Neural cell (in vitro differentiated cells): ENCODE results near the gene ZMYND10. TPM values are rescaled to one million over a fixed set of nuclear protein-coding genes. Genes with fewer than 3 reads are reported as not detected.

ENCODE experiments used
- H2AFZ ChIP-seq: fragments of 200-600, 300-800 bp; sonication (generic), shearing (Covaris generic); 2 replicates; pipeline ENCODE4 v1.6.0; 2014; ENCODE audit warnings: low read depth, mild to moderate bottlenecking, antibody characterized with exemption, low read length, moderate library complexity
- H3F3A ChIP-seq: fragments of 200-600 bp; shearing (Covaris generic); 2 replicates; pipeline ENCODE4 v1.6.1; 2016; ENCODE audit warnings: mild to moderate bottlenecking, moderate library complexity, mixed read lengths, antibody characterized with exemption, low read length; ENCODE audit not compliant: insufficient read depth, poor library complexity, severe bottlenecking
- H3K27ac ChIP-seq: fragments of 200-600, 300-800 bp; sonication (generic), shearing (Covaris generic); 2 replicates; pipeline ENCODE4 v1.5.1; 2014; ENCODE audit warnings: mild to moderate bottlenecking, low read length, moderate library complexity
- H3K27me3 ChIP-seq: fragments of 300-800, 200-600 bp; sonication (generic), shearing (Covaris generic); 2 replicates; pipeline ENCODE4 v1.6.0; 2014; ENCODE audit warnings: mild to moderate bottlenecking, low read depth, low read length, moderate library complexity; ENCODE audit not compliant: insufficient read depth
- H3K36me3 ChIP-seq: fragments of 300-800, 200-600 bp; sonication (generic), shearing (Covaris generic); 2 replicates; pipeline ENCODE4 v1.5.1; 2014; ENCODE audit warnings: mild to moderate bottlenecking, antibody characterized with exemption, low read length, moderate library complexity; ENCODE audit not compliant: insufficient read depth
- H3K4me2 ChIP-seq: fragments of 300-800, 200-600 bp; sonication (generic), shearing (Covaris generic); 2 replicates; pipeline ENCODE4 v1.6.0; 2014; ENCODE audit warnings: mild to moderate bottlenecking, low read length
- H3K4me3 ChIP-seq: fragments of 300-800, 200-600 bp; sonication (generic), shearing (Covaris generic); 2 replicates; pipeline ENCODE4 v1.5.1; 2014; ENCODE audit warnings: mild to moderate bottlenecking, low read length, moderate library complexity
- H3K79me2 ChIP-seq: fragments of 200-600 bp; shearing (Covaris generic); replicated peaks from 2 replicates; pipeline ENCODE4 v1.6.0; 2014; ENCODE audit warnings: mild to moderate bottlenecking, low read length, moderate library complexity; ENCODE audit not compliant: insufficient read depth
- H3K9ac ChIP-seq: fragments of 300-800, 200-600 bp; sonication (generic), shearing (Covaris generic); 2 replicates; pipeline ENCODE4 v1.6.1; 2016; ENCODE audit warnings: mild to moderate bottlenecking, low read length, mixed read lengths
- H3K9me2 ChIP-seq: fragments of 200-600 bp; shearing (Covaris generic); 2 replicates; pipeline ENCODE4 v1.6.1; 2016; ENCODE audit warnings: mild to moderate bottlenecking, low read length, mixed read lengths; ENCODE audit not compliant: insufficient read depth
- H3K9me3 ChIP-seq: fragments of 200-600, 300-800 bp; sonication (generic), shearing (Covaris generic); 2 replicates; pipeline ENCODE4 v1.6.1; 2016; ENCODE audit warnings: mild to moderate bottlenecking, mixed run types, low read length, moderate library complexity, mixed read lengths
- H4K20me1 ChIP-seq: fragments of 200-600 bp; shearing (Covaris generic); 2 replicates; pipeline ENCODE4 v1.6.1; 2016; ENCODE audit warnings: mild to moderate bottlenecking, mixed run types; ENCODE audit not compliant: insufficient read depth
- CTCF ChIP-seq: fragments of 450-650 bp; IDR thresholded peaks from 2 replicates; pipeline ENCODE4 v1.5.1; 2014; ENCODE audit warnings: antibody characterized with exemption, mild to moderate bottlenecking, moderate library complexity; ENCODE audit not compliant: poor library complexity, severe bottlenecking
- EP300 ChIP-seq: fragments of 450-650 bp; conservative IDR thresholded peaks from 2 replicates; pipeline ENCODE4 v1.6.1; 2014; ENCODE audit warnings: antibody characterized with exemption, mild to moderate bottlenecking, moderate library complexity; ENCODE audit not compliant: poor library complexity, severe bottlenecking
- EZH2 ChIP-seq: fragments of 200-600, 300-800 bp; shearing (Covaris generic), sonication (generic); IDR thresholded peaks from 2 replicates; pipeline ENCODE4 v1.6.1; 2014; ENCODE audit warnings: antibody characterized with exemption, low read length, borderline replicate concordance, mild to moderate bottlenecking; ENCODE audit not compliant: insufficient read depth, poor library complexity, severe bottlenecking
- MXI1 ChIP-seq: fragments of 450-650 bp; conservative IDR thresholded peaks from 2 replicates; pipeline ENCODE4 v1.6.1; 2014; ENCODE audit warnings: antibody characterized with exemption, mild to moderate bottlenecking; ENCODE audit not compliant: poor library complexity, severe bottlenecking
- POLR2AphosphoS5 ChIP-seq: IDR thresholded peaks from 2 replicates; pipeline ENCODE4 v1.6.1; 2012
- RAD21 ChIP-seq: fragments of 450-650 bp; conservative IDR thresholded peaks from 2 replicates; pipeline ENCODE4 v1.6.1; 2014; ENCODE audit warnings: antibody characterized with exemption, mild to moderate bottlenecking, moderate library complexity
- REST ChIP-seq: IDR thresholded peaks from 2 replicates; pipeline ENCODE4 v1.6.1; 2012; ENCODE audit warnings: borderline replicate concordance
- SMC3 ChIP-seq: fragments of 450-650 bp; conservative IDR thresholded peaks from 2 replicates; pipeline ENCODE4 v1.6.1; 2014; ENCODE audit warnings: antibody characterized with exemption, mild to moderate bottlenecking, moderate library complexity; ENCODE audit not compliant: poor library complexity
- TAF1 ChIP-seq: IDR thresholded peaks from 2 replicates; pipeline ENCODE4 v1.6.1; 2012; ENCODE audit warnings: low read depth
- polyA plus RNA-seq: library from polyadenylated mRNA; depleted of rRNA; stranded (reverse); fragments of >200 nt; gene quantifications from 2 replicates; pipeline ENCODE4 v1.2.3, GENCODE V29; 2014

Gene ZMYND10
- polyA plus RNA-seq, 1 donor from 2014 or later = 5.2 TPM

GRCh38 chr3:50383750-50384149 lies 38.2 kb upstream of the ZMYND10 start:
- no peaks in the 10 kb centered on the region for H3K27me3 ChIP-seq
- H3K36me3 ChIP-seq = no peaks in the 10 kb centered on the region
- H3K9me2 ChIP-seq = no peaks in the 10 kb centered on the region
- no peak overlapping the region for H3K9ac ChIP-seq
- H3K4me3 ChIP-seq = no peak overlapping the region
- no peaks in the 10 kb centered on the region for H4K20me1 ChIP-seq
- no peaks in the 10 kb centered on the region for H3K9me3 ChIP-seq
- no peak overlapping the region for H2AFZ ChIP-seq
- H3K27ac ChIP-seq = no peak overlapping the region
- no peaks in the 10 kb centered on the region for H3F3A ChIP-seq
- TF ChIP-seq POLR2AphosphoS5 = no peak
- TF ChIP-seq MXI1 = no peak
- TF ChIP-seq TAF1 = no peak
- TF ChIP-seq EP300 = no peak
- no peak for TF ChIP-seq EZH2
- no peak for TF ChIP-seq CTCF
- no peak for TF ChIP-seq REST
- TF ChIP-seq SMC3 = no peak
- TF ChIP-seq RAD21 = no peak
- H3K79me2 ChIP-seq = no peaks in the 10 kb centered on the region
- H3K4me2 ChIP-seq = no peak overlapping the region

- Histone ChIP-seq H4K20me1 (no peaks in the 10 kb centered on the region), H3K4me2 (no peak overlapping the region), H3K9ac (no peak overlapping the region), H3K27me3 (no peaks in the 10 kb centered on the region), H3K36me3 (no peaks in the 10 kb centered on the region), H3K27ac (no peak overlapping the region), H3K79me2 (no peaks in the 10 kb centered on the region), H3F3A (no peaks in the 10 kb centered on the region), H3K9me2 (no peaks in the 10 kb centered on the region), H2AFZ (no peak overlapping the region), H3K9me3 (no peaks in the 10 kb centered on the region), H3K4me3 (no peak overlapping the region)
- TF ChIP-seq MXI1 = no peak
- no peak for TF ChIP-seq EP300
- TF ChIP-seq TAF1 = no peak
- no peak for TF ChIP-seq SMC3
- no peak for TF ChIP-seq CTCF
- no peak for TF ChIP-seq POLR2AphosphoS5
- TF ChIP-seq EZH2 = no peak
- TF ChIP-seq REST = no peak
Measured at GRCh38 chr3:50382722-50383121, 37.2 kb upstream of the ZMYND10 start.
